ENCODE data around the gene HSD11B2. TPM values are rescaled to one million over a fixed set of nuclear protein-coding genes. Genes with fewer than 3 reads are reported as not detected.

HSD11B2 gene
- total RNA-seq, 1 experiment from 2014 or later = 33.5 TPM

DNA sequence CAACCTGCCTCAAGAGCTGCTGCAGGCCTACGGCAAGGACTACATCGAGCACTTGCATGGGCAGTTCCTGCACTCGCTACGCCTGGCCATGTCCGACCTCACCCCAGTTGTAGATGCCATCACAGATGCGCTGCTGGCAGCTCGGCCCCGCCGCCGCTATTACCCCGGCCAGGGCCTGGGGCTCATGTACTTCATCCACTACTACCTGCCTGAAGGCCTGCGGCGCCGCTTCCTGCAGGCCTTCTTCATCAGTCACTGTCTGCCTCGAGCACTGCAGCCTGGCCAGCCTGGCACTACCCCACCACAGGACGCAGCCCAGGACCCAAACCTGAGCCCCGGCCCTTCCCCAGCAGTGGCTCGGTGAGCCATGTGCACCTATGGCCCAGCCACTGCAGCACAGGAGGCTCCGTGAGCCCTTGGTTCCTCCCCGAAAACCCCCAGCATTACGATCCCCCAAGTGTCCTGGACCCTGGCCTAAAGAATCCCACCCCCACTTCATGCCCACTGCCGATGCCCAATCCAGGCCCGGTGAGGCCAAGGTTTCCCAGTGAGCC lies 5.8 kb downstream of the HSD11B2 start:
- no peak overlapping the region for H3K56ac ChIP-seq (ENCODE audit: insufficient read length, low read depth, low read length)
- peaks cover 26 to 27% of the 10 kb centered on the region in 2 experiments for H3K4me1 Mint-ChIP-seq
- H3K4me3 Mint-ChIP-seq = no peak overlapping the region
- DNase-seq = no peak
- H2AK5ac ChIP-seq (ENCODE audit: insufficient read length, low read length) = no peak overlapping the region
- no CpG with 5 or more reads among the region's 23 CpGs for WGBS (ENCODE audit: extremely low coverage, insufficient read length, low lambda C conversion rate)
- H3K27ac Mint-ChIP-seq = peak overlapping the region in 2 of 3 experiments; percentile 27 to 62; a peak in 2 of 7 replicates
- H3K4ac ChIP-seq (ENCODE audit: low read depth, low read length) = no peak overlapping the region
- H2BK20ac ChIP-seq (ENCODE audit: low read depth, low read length, poor library complexity, severe bottlenecking) = no peak overlapping the region
- no peak overlapping the region for H3K4me2 ChIP-seq (ENCODE audit: insufficient read depth, insufficient read length, low read length)
- no peak overlapping the region for H4K5ac ChIP-seq (ENCODE audit: insufficient read length, low read depth, low read length)
- H2BK5ac ChIP-seq (ENCODE audit: insufficient read length, low read length) = no peak overlapping the region
- no peak overlapping the region for H4K91ac ChIP-seq (ENCODE audit: insufficient read length, low read depth, low read length)
- no peak overlapping the region for H2BK15ac ChIP-seq (ENCODE audit: low read depth, low read length)
- H2BK12ac ChIP-seq (ENCODE audit: insufficient read length, low read depth, low read length) = no peak overlapping the region
- no peak overlapping the region for H2AFZ ChIP-seq (ENCODE audit: low read length)
- TF ChIP-seq, protein P1, sequence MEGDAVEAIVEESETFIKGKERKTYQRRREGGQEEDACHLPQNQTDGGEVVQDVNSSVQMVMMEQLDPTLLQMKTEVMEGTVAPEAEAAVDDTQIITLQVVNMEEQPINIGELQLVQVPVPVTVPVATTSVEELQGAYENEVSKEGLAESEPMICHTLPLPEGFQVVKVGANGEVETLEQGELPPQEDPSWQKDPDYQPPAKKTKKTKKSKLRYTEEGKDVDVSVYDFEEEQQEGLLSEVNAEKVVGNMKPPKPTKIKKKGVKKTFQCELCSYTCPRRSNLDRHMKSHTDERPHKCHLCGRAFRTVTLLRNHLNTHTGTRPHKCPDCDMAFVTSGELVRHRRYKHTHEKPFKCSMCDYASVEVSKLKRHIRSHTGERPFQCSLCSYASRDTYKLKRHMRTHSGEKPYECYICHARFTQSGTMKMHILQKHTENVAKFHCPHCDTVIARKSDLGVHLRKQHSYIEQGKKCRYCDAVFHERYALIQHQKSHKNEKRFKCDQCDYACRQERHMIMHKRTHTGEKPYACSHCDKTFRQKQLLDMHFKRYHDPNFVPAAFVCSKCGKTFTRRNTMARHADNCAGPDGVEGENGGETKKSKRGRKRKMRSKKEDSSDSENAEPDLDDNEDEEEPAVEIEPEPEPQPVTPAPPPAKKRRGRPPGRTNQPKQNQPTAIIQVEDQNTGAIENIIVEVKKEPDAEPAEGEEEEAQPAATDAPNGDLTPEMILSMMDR (conservative IDR thresholded peaks at IDR 0.05) = no peak
- H4K8ac ChIP-seq (replicated peaks; ENCODE audit: insufficient read length, low read depth, low read length) = no peak overlapping the region
- no peaks in the 10 kb centered on the region for H4K20me1 ChIP-seq (ENCODE audit: control insufficient read depth, insufficient read depth, insufficient read length)
- H3K18ac ChIP-seq (ENCODE audit: insufficient read length, low read depth, low read length) = no peak overlapping the region
- H3K9ac ChIP-seq (ENCODE audit: extremely low read depth, insufficient read length, low read length) = no peak overlapping the region
- H3K27me3 ChIP-seq (ENCODE audit: insufficient read depth, low read length) = no peaks in the 10 kb centered on the region
- peaks cover 4% of the 10 kb centered on the region; the same call in 1 of the 2 replicates for H3K4me1 ChIP-seq (ENCODE audit: insufficient read depth, low read length)
- no peak overlapping the region for H3K27ac ChIP-seq (ENCODE audit: insufficient read length, low read depth, low read length)
- no peaks in the 10 kb centered on the region for H3K9me3 ChIP-seq (ENCODE audit: control insufficient read depth, low read depth, low read length)
- no peaks in the 10 kb centered on the region; the same call in 1 of the 2 replicates for H3K79me2 ChIP-seq (ENCODE audit: insufficient read depth, low read length)
- H3K79me1 ChIP-seq (ENCODE audit: insufficient read depth, low read depth, low read length, poor library complexity, severe bottlenecking) = no peaks in the 10 kb centered on the region
- no peak overlapping the region for H3T11ph ChIP-seq (ENCODE audit: low read length)
- no peaks in the 10 kb centered on the region; the same call in 1 of the 2 replicates for H3K27me3 Mint-ChIP-seq (ENCODE audit: low read depth)
- no peak overlapping the region for H3K14ac ChIP-seq (ENCODE audit: insufficient read depth, low read length)
- H3K23me2 ChIP-seq (ENCODE audit: insufficient read length, low read depth, low read length, poor library complexity, severe bottlenecking) = peaks cover 6% of the 10 kb centered on the region
- H3K23ac ChIP-seq (ENCODE audit: insufficient read length, low read depth, low read length) = no peak overlapping the region
- no peak overlapping the region for H2BK120ac ChIP-seq (ENCODE audit: low read depth, low read length, poor library complexity, severe bottlenecking)
- peaks cover 10 to 35% (median 22%) of the 10 kb centered on the region in 3 experiments for H3K36me3 Mint-ChIP-seq (ENCODE audit: insufficient read depth in 1 of 3, low read depth in 3 of 3)
- H3K9me3 Mint-ChIP-seq = no peaks in the 10 kb centered on the region

All from H9 (cell line).